Measurements from ENCODE around the gene CFAP77.
"Not testable (repeated sequence)": the region's sequence is repeated elsewhere in the genome, so short reads cannot be mapped to it uniquely, and the experiment has no call there.

CFAP77 gene

DNA sequence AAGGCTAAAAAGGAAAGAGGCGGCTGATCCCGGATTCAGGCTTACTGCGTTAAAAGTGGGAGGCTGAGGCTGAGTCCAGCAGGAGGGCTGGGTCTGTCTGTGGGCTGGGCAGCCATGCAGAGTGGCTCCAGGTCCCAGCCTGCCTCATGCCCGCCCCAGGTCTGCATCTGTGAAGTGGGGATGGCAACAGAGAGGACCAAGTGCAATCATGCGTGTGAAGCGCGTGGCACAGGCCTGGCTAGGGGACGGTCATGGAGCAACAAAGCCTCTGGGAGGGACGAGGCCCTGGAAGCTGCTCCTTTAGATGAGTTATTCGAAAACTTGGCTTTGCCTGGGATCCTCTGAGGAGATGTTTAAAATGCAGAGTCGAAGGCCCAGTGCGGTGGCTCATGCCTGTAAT, 142.0 kb downstream of the CFAP77 start:
- no peak for DNase-seq

DNA sequence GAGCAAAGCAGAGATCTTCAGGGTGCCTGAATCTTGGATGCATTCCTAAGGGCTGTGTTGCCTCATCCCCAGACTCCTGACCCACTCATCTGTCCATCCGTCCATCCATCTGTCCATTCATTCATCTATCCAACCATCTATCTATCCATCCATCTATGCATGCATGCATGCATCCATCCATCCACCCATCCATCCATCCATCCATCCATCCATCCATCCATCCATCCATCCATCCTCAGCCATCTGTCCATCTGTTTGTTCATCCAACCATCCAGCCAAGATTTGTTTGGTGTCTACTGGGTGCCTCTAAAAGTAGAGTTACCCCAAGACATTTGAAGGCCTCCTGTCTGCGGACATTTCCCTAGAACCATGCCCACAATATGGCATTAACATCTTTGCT, 144.7 kb downstream of the CFAP77 start:
- DNase-seq, result no peak

DNA sequence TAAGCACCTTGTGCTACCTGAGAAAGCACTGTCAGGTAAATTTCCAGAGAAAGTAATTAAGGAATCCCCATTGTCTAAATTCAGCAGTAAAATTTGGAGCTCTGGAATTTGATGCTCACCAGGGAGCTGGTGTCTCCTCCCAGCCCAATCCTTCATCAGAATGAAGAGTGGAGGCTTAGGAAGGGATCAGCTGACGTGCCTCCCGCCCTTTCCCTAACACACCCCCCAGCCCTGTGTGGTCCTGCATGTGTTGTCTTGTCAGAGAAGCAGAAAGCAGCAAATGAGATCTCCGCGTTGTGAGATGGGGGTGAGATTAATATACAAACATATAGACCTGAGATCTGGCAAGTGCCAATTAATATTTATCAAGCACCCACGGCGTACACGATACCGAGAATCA, 145.5 kb downstream of the CFAP77 start:
- no peak for DNase-seq

DNA sequence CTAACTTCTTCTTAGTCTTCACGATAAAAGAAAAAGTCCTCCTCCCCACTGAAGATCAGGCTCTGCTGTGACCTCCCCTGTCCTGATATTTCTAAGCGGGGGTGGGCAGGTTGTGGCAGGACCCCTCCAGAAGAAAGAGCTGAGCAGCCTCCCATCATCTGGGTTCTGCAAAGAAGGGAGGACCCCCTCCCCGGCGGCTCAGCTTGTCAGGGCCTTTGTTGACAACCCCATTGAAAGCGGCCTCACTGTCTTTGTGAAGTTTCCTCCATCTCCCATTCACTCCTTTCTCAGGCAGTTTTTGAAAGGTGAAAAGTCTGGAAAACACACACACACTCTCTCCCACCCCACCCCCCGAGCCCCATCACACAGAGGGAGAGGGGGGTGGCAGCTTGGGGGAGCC, 146.2 kb downstream of the CFAP77 start:
- DNase-seq, result no peak

DNA sequence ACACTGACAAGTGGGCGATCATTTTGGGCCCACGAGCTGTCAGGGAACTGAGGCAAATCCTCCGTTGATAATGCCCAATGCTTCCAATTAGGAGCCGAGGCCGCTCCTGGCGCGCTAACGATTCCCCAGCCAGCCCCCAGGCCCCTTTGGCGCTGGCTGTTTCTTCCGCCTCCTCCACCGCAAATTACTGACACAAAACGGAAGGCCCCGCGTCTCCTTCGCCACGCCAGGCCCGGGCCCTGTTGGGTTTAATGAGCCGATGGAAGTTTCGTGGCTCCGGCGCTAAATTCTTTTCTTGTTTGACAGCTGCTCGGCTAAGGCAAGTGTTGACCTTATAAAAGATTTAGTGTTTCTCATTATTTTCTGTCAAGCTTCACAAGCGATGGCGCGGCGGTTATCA, 146.7 kb downstream of the CFAP77 start:
- no peak for DNase-seq

DNA sequence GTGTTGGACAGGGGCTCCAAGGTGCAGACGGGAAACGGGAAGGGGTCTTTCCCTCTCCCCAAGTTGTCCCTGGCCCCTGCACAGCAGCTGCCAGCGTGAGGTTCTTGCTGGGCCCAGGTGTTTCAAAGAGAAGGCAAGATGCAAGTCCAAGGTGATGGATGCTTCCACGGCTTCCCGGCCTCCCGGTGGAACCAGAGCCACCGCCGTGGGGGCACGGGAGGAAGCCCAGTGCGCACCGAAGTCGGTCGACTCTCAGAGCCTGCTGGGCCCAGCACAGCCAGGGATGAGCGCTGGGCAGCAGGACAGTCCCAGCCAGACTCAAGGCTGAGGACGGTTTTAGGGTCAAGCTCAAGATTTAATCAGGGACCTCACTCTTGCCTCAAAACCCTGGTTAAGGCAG, 147.1 kb downstream of the CFAP77 start:
- DNase-seq, result no peak

DNA sequence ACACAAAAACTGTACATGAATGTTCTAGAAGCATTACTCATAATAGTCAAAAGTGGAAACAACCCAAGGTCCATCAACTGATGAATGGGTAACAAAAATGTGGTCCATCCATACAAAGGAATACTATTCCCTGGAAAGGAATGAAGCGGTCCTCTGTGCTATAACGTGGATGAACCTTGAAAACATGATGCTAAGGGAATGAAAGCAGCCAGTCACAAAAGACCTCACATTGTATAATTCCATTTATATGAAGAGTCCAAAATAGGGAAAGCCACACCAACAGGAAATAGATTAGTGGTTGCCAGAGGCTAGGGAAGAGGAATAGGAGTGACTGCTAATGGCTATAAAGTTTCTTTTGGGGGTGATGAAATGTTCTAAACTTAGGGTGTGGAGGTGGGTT, 149.7 kb downstream of the CFAP77 start:
- no peak for DNase-seq

DNA sequence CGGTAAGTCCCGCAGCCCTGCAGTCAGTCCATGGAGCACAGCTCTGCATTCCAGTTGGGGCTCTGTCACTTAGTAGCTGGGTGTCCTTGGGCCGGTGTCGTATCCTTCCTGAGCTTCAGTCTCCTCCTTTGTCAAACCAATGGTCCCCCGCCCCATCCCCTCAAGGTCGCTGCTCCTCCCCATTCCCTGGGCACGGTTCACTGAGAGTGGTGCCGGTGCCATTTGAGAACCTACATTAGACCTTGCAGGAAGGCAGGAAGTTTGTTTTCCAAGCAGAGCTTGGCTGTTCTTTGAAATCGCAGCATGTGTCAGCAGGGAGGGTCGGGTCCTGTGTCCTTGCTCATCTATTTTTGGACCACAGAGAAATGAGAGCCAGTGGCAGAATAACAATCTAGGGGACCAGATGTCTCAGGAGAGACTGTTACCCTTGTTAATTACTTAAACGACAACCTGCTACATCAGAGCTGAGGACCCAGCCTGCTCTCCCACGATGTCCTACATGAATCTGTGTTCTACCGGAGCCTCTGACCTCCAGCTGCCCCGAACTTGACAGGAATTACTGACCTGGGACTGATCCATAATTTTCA, 150.7 kb downstream of the CFAP77 start:
- no peak for DNase-seq

DNA sequence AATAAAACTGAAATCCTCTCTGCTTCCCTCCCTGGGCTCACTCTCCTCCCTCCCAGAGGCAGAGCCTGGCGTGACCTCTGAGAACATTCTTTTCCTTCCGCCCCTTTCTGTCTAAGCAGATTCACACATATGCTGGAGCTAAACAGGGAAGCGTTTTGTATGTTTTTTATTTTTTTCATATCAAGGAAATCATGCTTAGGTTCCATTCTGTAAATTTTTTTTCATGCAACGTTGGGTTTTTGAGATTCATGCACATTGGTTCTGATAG, 152.2 kb downstream of the CFAP77 start:
- DNase-seq, result no peak

DNA sequence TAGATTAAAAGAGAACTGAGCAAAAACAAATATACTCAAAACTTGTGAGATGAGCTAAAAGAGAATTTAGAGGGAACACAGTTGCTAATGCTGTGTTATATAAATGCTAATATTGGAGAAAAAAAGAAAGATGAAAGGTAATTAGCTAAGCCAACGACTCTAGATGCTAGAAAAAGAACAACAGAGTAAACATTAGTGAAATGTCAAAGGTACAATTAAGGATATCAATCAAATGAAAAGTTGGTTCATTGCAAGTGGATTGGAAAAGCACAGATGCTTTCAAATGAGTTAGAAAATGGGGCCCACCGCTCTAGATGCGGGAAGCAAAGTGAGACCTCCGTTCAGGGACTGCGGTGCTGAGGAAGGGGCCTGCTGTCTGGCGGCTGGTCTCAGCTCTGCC, 154.5 kb downstream of the CFAP77 start:
- DNase-seq, result no peak

DNA sequence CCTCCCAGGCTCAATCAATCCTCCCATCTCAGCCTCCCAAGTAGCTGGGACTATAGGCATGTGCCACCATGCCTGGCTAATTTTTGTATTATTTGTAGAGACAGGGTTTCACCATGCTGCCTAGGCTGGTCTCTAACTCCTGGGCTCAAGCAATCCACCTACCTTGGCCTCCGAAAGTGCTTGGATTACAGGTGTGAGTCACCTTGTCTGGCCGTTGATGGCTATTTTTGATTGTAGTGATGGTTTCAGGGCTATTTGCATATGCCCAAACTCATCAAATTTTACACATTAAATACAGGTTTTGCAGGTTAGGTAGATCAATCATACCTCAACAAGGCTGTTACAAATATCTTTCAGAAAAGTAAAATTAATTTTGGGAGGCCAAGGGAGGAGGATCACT, 158.8 kb downstream of the CFAP77 start:
- DNase-seq, result not testable (repeated sequence)

DNA sequence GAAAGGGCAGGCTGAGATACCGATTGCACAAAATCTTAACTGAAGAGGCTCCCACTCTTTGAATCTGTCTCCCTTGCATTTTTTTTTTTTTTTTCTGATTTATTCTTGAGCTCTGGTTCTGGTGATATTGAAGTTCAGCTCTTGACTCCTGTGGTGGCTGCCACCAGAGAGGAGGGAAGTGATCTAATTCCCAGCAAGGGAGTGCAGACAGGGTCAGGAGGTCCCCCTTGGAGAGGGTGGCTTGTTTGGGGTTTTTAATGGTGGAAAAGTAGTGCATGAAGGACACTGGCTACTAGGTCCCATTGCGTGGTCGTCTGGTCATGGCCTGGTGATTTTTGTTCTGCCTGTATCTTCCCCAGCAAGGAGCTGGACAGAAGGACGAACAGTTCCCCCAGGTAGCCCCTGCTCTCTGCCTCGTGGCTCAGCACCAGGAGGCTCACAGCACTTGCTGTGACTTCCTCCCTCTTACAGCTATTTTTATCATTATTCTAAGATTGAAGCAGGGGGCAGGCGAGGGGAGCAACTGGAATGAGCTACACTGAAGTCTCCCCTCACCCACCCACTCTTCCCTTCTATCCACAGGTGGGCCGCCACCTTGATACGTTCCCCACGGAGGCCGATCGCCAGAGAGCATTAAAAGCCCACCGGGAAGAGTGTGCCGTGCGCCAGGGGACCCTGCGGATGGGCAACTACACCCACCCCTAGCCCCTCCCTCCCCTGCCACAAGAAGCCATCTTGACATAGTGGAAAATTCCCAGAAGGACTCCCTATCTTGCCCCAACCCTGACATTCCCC, 162.0 kb downstream of the CFAP77 start:
- DNase-seq, result no peak

DNA sequence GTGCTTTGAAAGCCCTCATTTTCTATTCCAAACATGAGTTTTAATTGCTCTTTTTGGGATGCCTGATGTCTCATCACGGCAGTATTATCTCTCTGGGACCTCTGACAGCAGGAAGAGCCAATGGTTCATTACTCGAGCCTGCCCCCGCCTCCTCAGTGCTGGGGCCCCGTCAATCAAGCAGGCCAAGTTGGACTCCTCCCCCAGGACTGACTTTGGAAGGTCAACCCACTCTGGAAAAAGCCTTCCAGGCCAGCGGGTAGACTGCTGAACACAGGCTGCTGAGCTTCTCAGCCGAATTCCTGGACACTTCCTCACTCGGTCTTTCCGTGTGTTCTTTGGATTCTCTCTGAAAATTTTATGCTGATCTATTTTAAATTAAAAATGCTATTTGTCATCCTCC, 162.9 kb downstream of the CFAP77 start:
- no peak for DNase-seq

DNA sequence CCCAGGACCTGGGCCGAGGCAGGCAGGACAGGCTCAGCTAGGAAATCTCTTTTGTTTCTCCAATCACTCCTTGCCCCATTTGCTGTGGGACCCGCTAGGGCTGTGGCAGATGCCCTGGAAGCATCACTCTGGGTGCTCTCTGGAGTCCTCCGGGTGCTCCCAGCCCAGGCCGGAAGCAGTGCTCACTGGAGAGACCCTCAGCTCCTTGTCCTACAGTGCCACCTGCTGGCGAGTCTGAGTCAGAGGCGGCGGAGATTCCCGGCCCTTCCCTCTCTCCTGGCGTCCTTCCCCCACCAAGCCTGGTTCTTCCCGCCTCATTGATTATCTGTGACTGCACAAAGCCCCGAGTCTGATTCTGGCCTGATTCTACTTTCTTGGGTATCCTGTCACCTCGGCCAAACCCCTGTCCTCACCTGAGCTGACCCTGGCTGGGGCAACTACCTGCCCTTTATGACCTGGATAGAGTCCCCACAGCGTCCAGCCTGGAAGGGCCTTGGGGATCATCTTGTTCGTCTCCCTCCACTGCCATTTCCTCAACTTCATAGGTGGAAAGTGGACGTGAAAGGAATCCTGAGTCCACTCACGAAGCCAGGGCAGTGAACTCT, 165.1 kb downstream of the CFAP77 start:
- DNase-seq, result peak; percentile 39 to 49

DNA sequence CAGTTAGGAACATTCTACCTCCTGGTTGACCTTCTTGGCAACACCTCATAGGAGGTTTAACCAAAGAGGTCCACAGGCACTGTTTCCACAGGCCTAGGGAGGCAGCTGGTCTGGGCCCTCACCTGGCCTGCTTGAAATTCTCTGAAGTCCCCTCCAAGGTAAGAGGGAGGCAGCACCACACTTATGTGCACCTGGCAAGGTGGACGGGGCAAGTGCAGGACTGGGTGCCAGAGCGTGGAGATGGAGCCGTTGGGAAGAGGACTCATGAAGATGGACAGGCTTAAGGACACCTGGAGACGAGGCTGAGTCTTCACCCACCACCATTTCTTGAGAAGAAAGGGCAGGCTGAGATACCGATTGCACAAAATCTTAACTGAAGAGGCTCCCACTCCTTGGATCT, 165.8 kb downstream of the CFAP77 start:
- no peak for DNase-seq

DNA sequence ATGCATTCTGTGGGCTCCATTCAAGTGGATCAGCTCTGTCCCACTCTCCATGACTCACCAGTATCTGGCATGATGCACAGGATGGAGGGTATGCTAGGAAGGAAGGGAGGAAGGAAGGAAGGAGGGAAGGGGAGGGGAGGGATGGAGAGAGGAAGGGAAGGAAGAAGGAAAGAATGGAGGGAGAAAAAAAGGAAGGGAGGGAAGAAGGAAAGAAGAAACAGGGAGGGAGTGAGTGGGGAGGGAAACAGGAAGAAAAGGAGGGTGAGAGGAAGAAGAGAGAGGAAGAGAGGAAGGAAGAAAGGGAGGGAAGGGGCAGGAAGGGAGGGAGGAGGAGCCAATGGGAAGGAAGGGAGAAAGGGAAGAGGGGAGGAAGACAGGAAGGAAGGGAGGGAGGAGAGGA, 167.1 kb downstream of the CFAP77 start:
- no peak for DNase-seq

DNA sequence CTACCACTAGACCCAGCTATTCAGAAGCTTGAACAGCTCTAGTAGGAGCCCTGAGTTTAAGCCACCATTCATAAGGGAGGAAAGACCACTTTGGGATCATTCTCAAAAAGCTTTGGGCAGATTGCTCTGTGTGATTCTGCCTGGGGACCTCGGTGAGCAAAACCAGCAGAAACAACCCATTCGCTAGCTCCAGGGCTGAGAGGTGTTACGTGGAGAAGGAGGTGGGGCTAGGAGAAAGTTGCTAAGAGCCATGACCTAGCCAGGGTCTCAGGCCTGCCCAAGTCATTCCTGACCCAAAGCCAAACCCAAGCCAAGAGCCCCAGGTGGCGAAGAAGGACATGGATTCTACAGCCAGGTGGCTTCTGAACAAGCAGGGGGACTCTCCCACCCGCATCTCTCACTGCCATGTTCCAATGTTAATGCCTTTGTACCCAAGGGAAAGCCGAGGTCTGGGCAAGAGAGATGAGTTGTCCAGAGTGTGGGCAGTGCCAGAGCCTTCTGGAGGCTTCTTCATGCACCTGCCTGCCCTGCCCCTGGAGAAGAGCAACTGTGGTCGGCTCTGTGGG, 168.4 kb downstream of the CFAP77 start:
- DNase-seq, result no peak

DNA sequence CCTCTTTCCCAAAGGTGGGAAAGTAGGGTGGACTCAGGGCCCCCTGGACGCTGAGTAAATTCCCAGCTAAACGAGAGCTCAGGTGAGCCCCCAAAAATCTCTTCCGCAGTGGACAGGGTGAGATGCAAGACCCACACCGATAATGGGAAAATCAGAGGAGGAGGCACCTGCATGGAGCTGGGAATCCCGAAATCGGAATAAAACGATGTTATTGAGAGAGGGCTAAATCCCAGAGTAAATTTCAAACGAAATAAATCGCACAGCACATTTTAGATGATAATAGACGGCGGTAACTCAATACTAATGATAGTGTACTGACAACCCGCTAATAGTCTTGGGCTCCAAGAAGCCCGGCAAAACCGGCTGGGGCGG, 169.4 kb downstream of the CFAP77 start:
- DNase-seq, result no peak

DNA sequence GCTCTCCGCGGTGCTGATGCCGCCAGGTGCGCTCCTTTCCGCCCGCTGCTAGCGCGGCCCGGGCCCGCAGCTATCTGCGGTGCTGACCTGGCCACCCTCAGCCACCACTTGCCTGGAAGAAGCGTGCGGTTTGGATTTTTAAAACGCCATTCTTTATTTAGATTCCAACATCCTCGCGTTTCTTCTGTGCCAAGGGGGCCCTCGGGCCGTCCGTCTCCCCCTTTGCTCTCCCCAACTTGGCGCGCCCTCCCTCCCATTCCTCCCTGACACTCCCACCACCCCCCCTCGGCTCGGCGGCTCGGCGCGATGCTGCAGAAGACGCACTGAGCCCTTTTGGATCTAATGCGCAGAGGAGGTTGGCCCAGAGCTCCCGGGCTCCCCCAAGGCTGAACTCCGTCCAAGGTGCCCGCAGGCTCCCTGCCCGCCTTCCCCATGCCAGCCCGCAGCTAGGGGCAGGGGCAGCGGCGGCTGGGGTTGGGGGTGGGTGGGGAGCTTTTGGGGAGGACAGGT, 172.3 kb downstream of the CFAP77 start, which contains the start of gene BARHL1:
BARHL1 (plus strand) TSS at position 331 of the 510 bp plus-strand sequence. CDS start 192 bp downstream, outside the sequence.
- no peak for DNase-seq

DNA sequence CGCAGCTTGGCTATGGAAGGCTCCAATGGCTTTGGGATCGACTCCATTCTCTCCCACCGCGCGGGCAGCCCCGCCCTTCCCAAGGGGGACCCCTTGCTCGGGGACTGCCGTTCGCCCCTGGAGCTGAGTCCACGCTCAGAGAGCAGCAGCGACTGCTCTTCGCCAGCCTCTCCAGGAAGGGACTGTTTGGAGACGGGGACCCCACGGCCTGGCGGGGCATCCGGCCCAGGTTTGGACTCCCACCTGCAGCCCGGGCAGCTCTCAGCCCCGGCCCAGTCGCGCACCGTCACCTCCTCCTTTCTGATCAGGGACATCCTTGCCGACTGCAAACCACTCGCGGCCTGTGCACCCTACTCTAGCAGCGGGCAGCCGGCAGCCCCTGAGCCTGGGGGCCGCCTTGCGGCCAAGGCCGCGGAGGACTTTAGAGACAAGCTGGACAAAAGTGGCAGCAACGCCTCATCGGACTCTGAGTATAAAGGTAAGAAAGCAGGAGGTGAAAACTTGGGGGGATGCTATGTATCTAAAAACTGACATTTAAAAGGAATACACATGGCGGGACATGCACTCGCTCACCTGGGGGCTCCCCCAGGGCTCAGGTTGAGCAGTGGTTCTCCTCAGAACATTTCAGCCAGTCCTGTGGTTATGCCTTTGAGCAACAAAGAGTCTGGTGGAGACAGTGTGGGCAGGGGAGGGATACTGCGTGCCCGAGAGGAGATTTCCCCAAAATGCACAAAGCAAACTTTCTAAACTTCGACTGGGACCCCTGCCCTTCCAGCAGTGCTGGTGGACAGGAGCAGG, 173.0 kb downstream of the CFAP77 start:
- DNase-seq, result no peak

DNA sequence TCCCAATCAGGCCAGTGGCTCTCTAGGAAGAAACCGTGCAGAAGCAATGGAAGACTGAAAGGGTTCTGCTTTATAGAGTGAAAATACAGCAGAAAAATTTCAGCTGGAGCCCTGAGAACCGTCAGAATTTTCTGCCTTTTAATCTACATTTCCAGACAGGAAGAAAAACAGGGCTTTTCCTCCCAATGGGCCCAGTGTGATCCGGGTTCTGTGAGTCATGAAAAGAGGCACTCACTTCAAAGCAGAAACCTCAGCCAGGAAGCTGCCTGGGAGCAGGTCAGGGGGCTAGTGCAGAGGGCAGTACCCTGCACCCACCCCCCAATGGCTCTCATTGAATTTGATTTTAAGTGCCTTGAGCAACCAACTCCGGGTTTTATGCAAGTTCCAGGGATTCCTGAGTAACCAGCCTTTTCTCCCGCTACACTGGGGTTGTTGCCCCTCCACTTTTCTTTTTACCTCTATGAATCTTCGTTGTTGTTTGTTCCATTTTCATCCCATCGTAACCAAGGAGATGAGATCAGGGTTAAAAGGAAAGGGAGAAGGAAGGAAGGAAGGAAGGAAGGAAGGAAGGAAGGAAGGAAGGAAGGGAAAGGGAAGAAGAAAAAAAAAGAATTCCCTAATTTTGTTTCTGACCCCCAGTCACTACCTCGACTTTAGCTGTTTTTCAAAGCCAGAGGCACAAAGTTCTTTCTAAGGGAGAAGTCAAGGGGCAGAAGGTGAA, 173.7 kb downstream of the CFAP77 start:
- DNase-seq, result no peak
